ENCODE results near the gene TPST2.
"Not testable (repeated sequence)": the region's sequence is repeated elsewhere in the genome, so short reads cannot be mapped to it uniquely, and the experiment has no call there.

The TPST2 gene

DNA sequence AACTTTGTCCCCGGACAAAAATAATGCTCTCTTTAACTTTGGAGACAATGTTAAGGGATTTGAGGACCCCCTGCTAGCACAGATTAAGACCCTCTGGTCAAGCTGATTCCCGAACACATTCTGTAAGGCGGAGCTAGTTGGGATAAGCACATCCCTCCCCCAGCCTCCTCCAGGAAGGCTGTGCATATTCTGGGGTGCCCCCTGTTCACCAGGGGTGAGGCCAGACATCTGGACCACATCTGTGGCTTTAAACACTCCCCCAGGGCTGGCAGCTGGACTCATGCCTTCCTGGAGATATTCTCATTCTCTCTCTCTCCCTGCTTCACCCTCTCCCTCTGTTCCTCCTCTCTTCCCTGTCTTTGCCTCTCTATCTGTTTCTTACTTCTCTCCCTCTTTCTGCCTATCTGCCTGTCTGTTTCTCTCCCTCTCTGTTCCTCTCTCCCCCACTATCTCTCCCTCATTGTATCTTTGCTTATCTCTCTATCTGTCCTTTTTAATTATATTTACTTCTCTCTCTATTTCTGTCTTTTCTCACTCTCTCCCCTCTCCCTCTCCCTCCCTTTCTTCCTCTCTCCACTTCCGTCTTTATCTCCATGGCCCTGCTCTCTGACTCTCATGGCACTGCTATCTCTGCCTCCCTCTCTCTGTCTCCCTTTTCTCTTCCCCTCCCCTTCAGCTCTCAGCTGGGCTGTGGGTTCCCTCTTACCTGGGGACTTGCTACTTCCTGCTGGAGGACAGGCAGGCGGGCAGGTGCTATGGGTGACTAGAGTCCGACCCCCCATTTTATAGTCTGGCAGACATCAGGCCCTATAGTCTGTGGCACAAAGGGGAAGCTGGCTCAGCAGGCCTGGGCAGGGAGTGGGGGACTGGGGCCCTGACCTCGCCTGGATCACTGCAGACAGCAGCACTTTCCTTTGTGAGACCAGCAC lies 27.6 kb upstream of the TPST2 start, which contains the start of gene CRYBB1:
CRYBB1 (minus strand) TSS at position 757 of the 929 bp plus-strand sequence. CDS start 1,708 bp downstream, outside the sequence.
- H3K4me1 Mint-ChIP-seq (ENCODE audit: low read depth): peaks cover 8% of the 10 kb centered on the region
- no peaks in the 10 kb centered on the region for H3K9me3 Mint-ChIP-seq
- H3K27me3 Mint-ChIP-seq (ENCODE audit: low read depth): peaks cover 8% of the 10 kb centered on the region
- no peak within 1 kb of the TSS for H3K27ac Mint-ChIP-seq
- no peak for DNase-seq (ENCODE audit: low spot score)
- H3K4me3 Mint-ChIP-seq: no peak within 1 kb of the TSS
- no peaks in the 10 kb centered on the region for H3K36me3 Mint-ChIP-seq (ENCODE audit: low read depth)

DNA sequence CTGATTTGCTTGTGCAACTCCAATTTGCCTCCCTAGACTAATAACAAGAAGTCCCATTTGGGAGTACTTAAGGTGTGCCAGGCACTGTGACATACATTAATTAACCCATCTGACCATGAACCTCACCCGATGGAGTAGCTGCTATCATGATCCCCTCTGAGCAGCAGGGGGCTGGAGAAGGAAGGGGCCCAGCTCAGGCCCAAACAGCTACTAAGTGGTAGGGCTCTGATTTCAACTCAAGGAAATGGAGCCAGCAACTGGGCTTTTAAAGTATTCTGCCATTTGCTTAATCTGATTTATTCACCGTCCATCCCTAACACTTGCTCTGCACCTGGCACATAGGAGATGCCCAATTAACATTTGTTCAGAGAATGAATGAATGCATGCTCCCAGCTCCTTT lies 26.7 kb upstream of the TPST2 start:
- no peaks in the 10 kb centered on the region for H3K36me3 Mint-ChIP-seq (ENCODE audit: low read depth)
- H3K27me3 Mint-ChIP-seq (ENCODE audit: low read depth): peaks cover 8% of the 10 kb centered on the region
- peaks cover 8% of the 10 kb centered on the region for H3K4me1 Mint-ChIP-seq (ENCODE audit: low read depth)
- no peak overlapping the region for H3K4me3 Mint-ChIP-seq
- no peak overlapping the region for H3K27ac Mint-ChIP-seq
- H3K9me3 Mint-ChIP-seq: no peaks in the 10 kb centered on the region
- no peak for DNase-seq (ENCODE audit: low spot score)

DNA sequence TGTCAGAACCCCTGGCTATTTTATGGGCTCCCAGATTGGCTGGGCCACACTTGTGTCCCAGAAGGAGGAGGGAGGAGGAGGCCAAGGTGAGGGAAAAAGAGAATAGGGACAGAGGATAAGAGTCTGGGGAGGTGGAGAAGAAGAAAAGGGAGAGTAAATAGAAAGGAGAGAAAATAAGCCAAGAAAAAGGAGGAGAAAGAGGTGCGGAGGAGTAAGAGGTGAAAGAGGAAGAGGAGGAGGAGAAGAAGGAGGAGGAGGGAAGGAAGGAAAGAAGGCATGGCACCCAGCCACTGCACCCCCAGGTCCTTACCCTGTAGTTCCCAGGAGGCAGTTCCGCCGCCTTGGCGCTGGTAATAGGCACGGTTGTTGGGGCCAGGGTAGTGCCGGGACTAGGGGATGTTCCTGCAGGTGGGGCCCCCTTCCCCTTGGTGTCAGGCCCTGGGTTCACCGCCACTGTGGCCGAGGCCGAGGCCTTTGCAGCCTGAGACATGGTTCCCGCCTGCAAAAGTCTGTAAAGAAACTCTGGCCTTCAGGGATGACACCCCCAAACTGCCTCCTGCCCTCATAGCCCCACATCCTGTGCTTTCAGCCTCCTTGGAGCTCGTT lies 26.0 kb upstream of the TPST2 start:
- Mint-ChIP-seq H3K4me1 (ENCODE audit: low read depth) (peaks cover 8% of the 10 kb centered on the region), H3K36me3 (ENCODE audit: low read depth) (no peaks in the 10 kb centered on the region), H3K4me3 (no peak overlapping the region), H3K9me3 (no peaks in the 10 kb centered on the region), H3K27ac (no peak overlapping the region), H3K27me3 (ENCODE audit: low read depth) (peaks cover 8% of the 10 kb centered on the region)
- DNase-seq (ENCODE audit: low spot score): no peak

DNA sequence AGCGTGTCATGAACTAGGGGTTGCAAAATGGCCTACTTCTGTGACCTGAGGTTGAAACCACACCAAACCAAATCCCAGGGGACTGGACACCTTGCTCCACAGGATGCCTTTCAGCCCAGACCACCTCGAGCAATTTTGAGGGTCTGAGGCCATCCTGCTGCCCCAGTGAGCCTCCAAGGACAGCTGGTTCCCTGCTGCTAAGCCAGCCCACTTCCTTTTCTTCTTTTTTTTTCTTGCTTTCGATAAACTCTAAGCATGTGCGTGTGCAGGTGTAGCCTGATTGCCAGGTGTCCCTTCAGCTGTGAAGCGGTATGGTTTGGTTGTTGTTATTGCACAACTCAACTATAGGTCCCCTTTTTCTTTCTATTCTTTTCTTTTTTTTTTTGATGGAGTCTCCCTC lies 25.2 kb upstream of the TPST2 start:
- Mint-ChIP-seq H3K27ac (no peak overlapping the region), H3K36me3 (ENCODE audit: low read depth) (no peaks in the 10 kb centered on the region), H3K27me3 (ENCODE audit: low read depth) (peaks cover 8% of the 10 kb centered on the region), H3K9me3 (no peaks in the 10 kb centered on the region), H3K4me1 (ENCODE audit: low read depth) (peaks cover 14% of the 10 kb centered on the region), H3K4me3 (no peak overlapping the region)
- DNase-seq (ENCODE audit: low spot score): no peak

DNA sequence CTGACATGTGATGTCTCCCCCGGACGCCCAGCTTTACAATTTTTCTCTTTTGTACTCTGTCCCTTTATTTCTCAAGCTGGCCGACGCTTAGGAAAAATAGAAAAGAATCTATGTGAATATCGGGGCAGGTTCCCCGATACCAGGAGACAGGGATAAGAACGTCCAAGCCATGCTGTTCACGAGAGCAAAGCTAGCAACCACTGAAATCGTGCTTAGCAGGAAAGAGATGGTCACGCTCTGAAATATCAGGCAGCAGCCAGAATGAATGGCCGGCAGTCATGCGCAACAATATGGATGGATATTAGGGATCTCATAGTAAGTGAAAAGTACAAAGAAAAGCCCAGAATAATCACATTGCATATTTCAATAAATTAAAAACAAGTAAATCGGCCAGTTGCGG lies 24.4 kb upstream of the TPST2 start:
- Mint-ChIP-seq H3K36me3 (ENCODE audit: low read depth) (no peaks in the 10 kb centered on the region), H3K27ac (no peak overlapping the region), H3K9me3 (no peaks in the 10 kb centered on the region), H3K27me3 (ENCODE audit: low read depth) (peaks cover 9% of the 10 kb centered on the region), H3K4me3 (no peak overlapping the region), H3K4me1 (ENCODE audit: low read depth) (peaks cover 18% of the 10 kb centered on the region)
- DNase-seq (ENCODE audit: low spot score): no peak

DNA sequence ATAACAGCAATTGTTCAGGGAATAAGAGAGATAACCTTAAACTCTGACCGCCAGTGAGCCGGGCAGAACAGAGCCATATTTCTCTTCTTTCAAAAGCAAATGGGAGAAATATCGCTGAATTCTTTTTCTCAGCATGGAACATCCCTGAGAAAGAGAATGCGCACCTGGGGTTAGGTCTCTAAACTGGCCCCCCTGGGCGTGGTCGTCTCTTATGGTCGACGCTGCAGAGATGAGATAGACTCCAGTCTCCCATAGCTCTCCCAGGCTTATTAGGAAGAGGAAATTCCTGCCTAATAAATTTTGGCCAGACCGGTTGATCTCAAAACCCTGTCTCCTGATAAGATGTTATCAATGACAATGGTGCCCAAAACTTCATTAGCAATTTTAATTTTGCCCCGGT lies 23.8 kb upstream of the TPST2 start:
- DNase-seq (ENCODE audit: low spot score); H3K9me3 Mint-ChIP-seq; H3K4me3 Mint-ChIP-seq; H3K27ac Mint-ChIP-seq; H3K36me3 Mint-ChIP-seq (ENCODE audit: low read depth): not testable (repeated sequence)
- Mint-ChIP-seq H3K4me1 (ENCODE audit: low read depth) (peaks cover 20% of the 10 kb centered on the region), H3K27me3 (ENCODE audit: low read depth) (peaks cover 11% of the 10 kb centered on the region)

DNA sequence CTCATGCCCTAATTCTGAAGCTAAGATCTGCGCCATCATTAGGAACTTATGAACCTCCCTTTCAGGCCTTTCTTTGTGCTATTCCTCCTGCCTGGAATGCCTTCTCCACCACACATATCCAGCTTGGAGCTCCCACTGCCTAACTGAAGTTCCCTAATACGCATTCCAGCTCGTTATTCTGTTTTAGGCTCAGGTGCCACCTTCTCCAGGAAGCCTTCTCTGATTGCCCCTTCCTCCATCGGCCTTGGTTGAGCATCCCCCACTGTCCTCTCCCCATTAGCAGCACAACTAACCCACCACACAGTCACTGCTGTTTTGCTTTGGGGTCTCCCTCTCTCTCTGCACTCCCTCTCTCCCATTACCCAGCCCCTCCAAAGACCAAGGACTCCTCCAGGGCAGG lies 22.7 kb upstream of the TPST2 start:
- no peak for DNase-seq (ENCODE audit: low spot score)
- no peaks in the 10 kb centered on the region for H3K36me3 Mint-ChIP-seq (ENCODE audit: low read depth)
- H3K4me3 Mint-ChIP-seq: no peak overlapping the region
- no peak overlapping the region for H3K27ac Mint-ChIP-seq
- H3K27me3 Mint-ChIP-seq (ENCODE audit: low read depth): peaks cover 16% of the 10 kb centered on the region
- H3K9me3 Mint-ChIP-seq: no peaks in the 10 kb centered on the region
- peaks cover 18% of the 10 kb centered on the region for H3K4me1 Mint-ChIP-seq (ENCODE audit: low read depth)

DNA sequence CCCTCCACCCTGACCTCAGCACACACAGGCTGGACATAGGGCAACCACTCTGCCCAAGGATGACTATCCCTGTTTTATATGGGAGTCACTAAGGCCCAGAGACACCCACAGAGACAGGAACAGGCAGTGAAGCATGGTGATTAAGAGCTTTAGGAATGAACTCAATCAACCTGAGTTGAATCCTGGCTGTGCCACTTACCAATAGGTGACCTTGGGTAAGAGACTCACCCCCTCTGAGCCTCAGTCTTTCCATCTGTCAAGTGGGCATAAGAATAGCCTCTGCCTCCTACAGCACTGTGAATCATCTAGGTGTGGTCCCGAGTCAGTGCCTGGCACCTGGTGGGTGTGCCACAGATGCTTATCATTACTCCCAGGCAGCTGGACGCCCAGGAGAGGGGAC lies 21.1 kb upstream of the TPST2 start:
- no peak for DNase-seq (ENCODE audit: low spot score)

DNA sequence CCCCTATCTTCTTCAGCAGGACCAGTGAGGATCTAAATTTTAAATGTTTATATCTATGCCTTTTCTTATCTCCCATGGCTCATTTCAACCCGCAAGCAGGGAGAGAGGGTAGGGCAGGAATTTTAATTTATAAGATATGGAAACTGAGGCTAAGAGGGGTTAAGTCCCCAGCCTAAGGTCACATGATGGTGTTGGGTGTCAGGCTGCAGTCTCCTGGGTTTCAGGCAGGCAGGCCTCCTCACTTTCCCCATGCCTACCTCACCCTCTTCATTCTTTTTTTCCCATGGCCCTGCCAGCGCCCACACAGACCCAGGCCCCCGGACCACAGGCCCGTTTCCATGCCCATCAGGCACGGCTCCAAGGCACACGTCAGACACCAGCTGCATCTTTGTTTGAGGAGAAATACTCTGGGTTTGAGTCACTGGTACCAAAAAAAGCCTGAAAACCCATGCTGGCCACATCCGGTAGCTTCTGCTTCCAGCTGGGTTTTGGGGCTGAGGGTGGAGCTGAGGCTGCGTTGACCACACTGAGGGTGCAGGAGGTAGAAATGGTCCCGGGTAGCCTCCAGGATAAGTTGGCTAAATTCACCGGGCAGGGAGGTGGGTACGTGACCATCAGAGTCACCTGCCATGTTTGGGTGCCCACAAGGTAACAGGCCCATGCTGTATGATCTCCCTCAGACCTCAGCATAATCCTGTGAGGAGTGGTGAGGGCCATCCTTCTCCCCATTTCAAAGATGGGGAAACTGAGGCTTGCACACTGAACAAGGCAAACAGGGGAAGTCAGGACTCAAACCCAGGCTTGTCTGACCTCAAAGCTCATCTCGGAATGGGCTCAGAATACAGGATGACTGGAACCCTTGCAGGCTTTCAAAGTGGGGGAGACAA lies 20.4 kb upstream of the TPST2 start:
- Mint-ChIP-seq H3K4me1 (ENCODE audit: low read depth) (peaks cover 16% of the 10 kb centered on the region), H3K36me3 (ENCODE audit: low read depth) (no peaks in the 10 kb centered on the region), H3K27me3 (ENCODE audit: low read depth) (peaks cover 14% of the 10 kb centered on the region), H3K27ac (peak overlapping the region; percentile 85), H3K4me3 (peak overlapping the region; percentile 55), H3K9me3 (no peaks in the 10 kb centered on the region)
- DNase-seq (ENCODE audit: low spot score): peak; percentile 46

More for the DNA sequence above, 21.1 kb upstream of the TPST2 start:
- peaks cover 14% of the 10 kb centered on the region for H3K27me3 Mint-ChIP-seq (ENCODE audit: low read depth)
- no peak overlapping the region for H3K4me3 Mint-ChIP-seq
- peaks cover 16% of the 10 kb centered on the region for H3K4me1 Mint-ChIP-seq (ENCODE audit: low read depth)
- H3K36me3 Mint-ChIP-seq (ENCODE audit: low read depth): no peaks in the 10 kb centered on the region
- H3K27ac Mint-ChIP-seq: no peak overlapping the region
- H3K9me3 Mint-ChIP-seq: no peaks in the 10 kb centered on the region

DNA sequence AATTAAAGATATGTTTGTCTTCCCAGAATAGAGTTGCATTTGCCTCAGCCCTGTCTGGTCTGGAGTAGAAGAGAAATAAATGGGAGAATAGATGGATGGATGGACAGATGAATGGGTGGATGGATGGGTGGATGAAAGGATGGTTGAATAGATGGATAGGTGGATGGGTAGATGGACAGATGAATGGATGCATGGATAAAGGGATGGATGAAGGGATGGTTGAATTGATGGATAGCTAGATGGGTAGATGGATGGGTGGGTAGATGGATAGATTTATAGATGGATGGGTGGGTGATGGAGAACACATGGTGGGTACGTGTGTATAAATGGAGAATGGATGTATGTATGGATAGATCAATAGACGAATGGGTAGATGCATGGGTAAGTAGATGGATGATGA lies 19.4 kb upstream of the TPST2 start:
- Mint-ChIP-seq H3K27ac (peak overlapping the region; percentile 1), H3K9me3 (no peaks in the 10 kb centered on the region), H3K4me3 (no peak overlapping the region), H3K36me3 (ENCODE audit: low read depth) (no peaks in the 10 kb centered on the region), H3K4me1 (ENCODE audit: low read depth) (peaks cover 17% of the 10 kb centered on the region), H3K27me3 (ENCODE audit: low read depth) (peaks cover 14% of the 10 kb centered on the region)
- no peak for DNase-seq (ENCODE audit: low spot score)

DNA sequence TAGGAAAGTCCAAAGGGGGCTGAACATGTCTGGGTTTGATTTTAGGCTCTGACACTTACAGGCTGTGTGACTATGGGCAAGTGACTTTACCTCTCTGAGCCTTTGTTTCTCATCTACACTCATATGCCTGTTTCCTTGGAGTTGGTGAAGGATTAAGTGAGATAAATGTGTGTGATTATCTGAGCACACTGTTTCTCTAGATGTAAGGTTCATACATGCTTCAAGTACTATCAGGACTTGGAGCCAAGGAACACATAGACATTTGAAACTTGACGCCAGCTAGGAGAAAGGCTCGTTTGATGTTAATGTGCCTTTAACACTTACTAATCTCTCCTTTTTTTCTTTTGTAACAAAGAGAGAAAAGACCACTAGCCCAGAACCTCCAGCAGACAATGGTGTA lies 18.2 kb upstream of the TPST2 start:
- Mint-ChIP-seq H3K4me3 (no peak overlapping the region), H3K4me1 (ENCODE audit: low read depth) (peaks cover 17% of the 10 kb centered on the region), H3K36me3 (ENCODE audit: low read depth) (no peaks in the 10 kb centered on the region), H3K9me3 (no peaks in the 10 kb centered on the region), H3K27ac (no peak overlapping the region), H3K27me3 (ENCODE audit: low read depth) (peaks cover 9% of the 10 kb centered on the region)
- DNase-seq (ENCODE audit: low spot score): no peak

DNA sequence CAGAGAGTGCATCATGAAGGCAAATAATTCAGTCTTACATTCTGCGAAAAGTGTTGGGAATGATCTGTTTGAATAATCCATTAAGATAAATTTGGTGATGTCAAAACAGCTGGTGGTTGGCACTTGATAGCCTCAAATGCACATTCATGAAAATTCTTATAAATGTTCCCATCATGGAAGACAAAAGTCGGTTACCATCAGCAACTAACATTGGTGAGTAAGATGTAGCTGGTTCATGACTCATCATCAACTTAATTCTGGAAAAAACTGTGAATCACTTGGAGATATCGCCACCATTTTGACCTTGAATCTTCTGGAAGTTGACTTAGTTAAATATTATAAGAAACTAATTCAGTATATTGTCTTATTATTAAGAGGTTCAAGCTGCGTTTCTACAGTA lies 16.7 kb upstream of the TPST2 start:
- H3K9me3 Mint-ChIP-seq: no peaks in the 10 kb centered on the region
- H3K27me3 Mint-ChIP-seq (ENCODE audit: low read depth): peaks cover 9% of the 10 kb centered on the region
- DNase-seq (ENCODE audit: low spot score): no peak
- no peaks in the 10 kb centered on the region for H3K36me3 Mint-ChIP-seq (ENCODE audit: low read depth)
- peaks cover 16% of the 10 kb centered on the region for H3K4me1 Mint-ChIP-seq (ENCODE audit: low read depth)
- no peak overlapping the region for H3K4me3 Mint-ChIP-seq
- no peak overlapping the region for H3K27ac Mint-ChIP-seq

DNA sequence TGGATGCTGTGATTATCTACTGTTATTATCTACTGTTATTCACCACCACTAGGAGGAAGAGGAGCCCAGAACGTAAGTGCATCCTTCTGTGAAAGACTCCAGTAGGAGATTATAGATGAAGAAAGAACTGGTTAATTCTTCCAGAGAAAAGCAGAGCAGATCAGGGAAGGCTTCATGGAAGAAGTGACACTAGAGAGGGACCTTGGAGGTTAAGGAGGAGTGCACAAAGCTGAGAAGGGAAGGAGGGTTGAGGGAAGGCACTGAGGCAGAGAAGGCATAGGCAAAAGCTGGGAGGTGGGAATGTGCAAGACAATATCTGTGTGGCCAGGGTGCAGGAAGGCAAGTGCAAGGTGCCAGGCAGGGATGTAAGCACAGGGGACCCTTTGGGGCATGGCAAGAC lies 14.4 kb upstream of the TPST2 start:
- Mint-ChIP-seq H3K27ac (no peak overlapping the region), H3K27me3 (ENCODE audit: low read depth) (peaks cover 11% of the 10 kb centered on the region), H3K4me1 (ENCODE audit: low read depth) (peaks cover 6% of the 10 kb centered on the region), H3K9me3 (no peaks in the 10 kb centered on the region), H3K36me3 (ENCODE audit: low read depth) (no peaks in the 10 kb centered on the region), H3K4me3 (no peak overlapping the region)
- no peak for DNase-seq (ENCODE audit: low spot score)

DNA sequence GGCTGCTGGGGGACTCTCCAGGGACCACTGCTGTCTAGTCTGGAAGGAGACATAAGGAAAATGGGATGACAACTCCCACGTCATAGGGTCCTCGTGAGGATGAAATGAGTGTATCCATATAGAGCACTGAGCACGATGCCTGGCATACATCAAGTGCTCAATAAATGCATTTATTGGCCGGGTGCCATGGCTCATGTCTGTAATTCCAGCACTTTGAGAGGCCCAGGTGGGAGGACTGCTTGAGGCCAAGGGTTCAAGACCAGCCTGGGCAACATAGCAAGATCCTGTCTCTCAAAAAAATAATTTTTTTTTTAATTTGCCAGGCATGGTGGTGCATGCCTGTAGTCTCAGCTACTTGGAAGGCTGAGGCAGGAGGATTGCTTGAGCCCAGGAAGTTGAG lies 12.2 kb upstream of the TPST2 start:
- H3K27me3 Mint-ChIP-seq (ENCODE audit: low read depth): peaks cover 16% of the 10 kb centered on the region
- DNase-seq (ENCODE audit: low spot score): no peak
- no peaks in the 10 kb centered on the region for H3K36me3 Mint-ChIP-seq (ENCODE audit: low read depth)
- no peak overlapping the region for H3K27ac Mint-ChIP-seq
- H3K4me1 Mint-ChIP-seq (ENCODE audit: low read depth): peaks cover 6% of the 10 kb centered on the region
- no peak overlapping the region for H3K4me3 Mint-ChIP-seq
- H3K9me3 Mint-ChIP-seq: no peaks in the 10 kb centered on the region

Data from T-helper 2 cell treated with Interferon-gamma antibody and Interleukin-4, amounts not matched to agents 5 μg/mL and 100 μg/mL, for 36 hours (primary cell).